ENCODE data around the gene ATP1A1.
A peak's percentile ranks its signal among the peaks of the same experiment; 100 is the strongest.

Gene ATP1A1

GRCh38 chr1:116386042-116386441 is 13.0 kb downstream of the ATP1A1 start:
- DNase-seq (ENCODE audit: low spot score), result no peak
- TF ChIP-seq CTCF (IDR thresholded peaks at IDR 0.05; ENCODE audit: extremely low read depth, missing control alignments), result no peak

GRCh38 chr1:116387551-116387950 is 14.5 kb downstream of the ATP1A1 start:
- DNase-seq (ENCODE audit: low spot score), result no peak
- TF ChIP-seq CTCF (IDR thresholded peaks at IDR 0.05; ENCODE audit: extremely low read depth, missing control alignments), result no peak

- no peak for TF ChIP-seq CTCF (IDR thresholded peaks at IDR 0.05; ENCODE audit: extremely low read depth, missing control alignments)
- no peak for DNase-seq (ENCODE audit: low spot score)
Observed at GRCh38 chr1:116388122-116388521, 15.1 kb downstream of the ATP1A1 start.

- no peak for DNase-seq (ENCODE audit: low spot score)
- no peak for TF ChIP-seq CTCF (IDR thresholded peaks at IDR 0.05; ENCODE audit: extremely low read depth, missing control alignments)
Observed at GRCh38 chr1:116389013-116389412, 16.0 kb downstream of the ATP1A1 start.

GRCh38 chr1:116389686-116390085 is 16.6 kb downstream of the ATP1A1 start:
- no peak for TF ChIP-seq CTCF (IDR thresholded peaks at IDR 0.05; ENCODE audit: extremely low read depth, missing control alignments)
- DNase-seq (ENCODE audit: low spot score), result no peak

- DNase-seq (ENCODE audit: low spot score), result peak; percentile 43
- TF ChIP-seq CTCF (IDR thresholded peaks at IDR 0.05; ENCODE audit: extremely low read depth, missing control alignments), result no peak
Observed at GRCh38 chr1:116390195-116390594, 17.2 kb downstream of the ATP1A1 start.

GRCh38 chr1:116391185-116391584 is 18.1 kb downstream of the ATP1A1 start:
- no peak for DNase-seq (ENCODE audit: low spot score)
- TF ChIP-seq CTCF (IDR thresholded peaks at IDR 0.05; ENCODE audit: extremely low read depth, missing control alignments), result no peak
